Measurements from ENCODE around the gene METTL2A. TPM values are rescaled to one million over a fixed set of nuclear protein-coding genes. Genes with fewer than 3 reads are reported as not detected.
"Not testable (repeated sequence)": the region's sequence is repeated elsewhere in the genome, so short reads cannot be mapped to it uniquely, and the experiment has no call there.

Gene METTL2A
- total RNA-seq, 1 donor from 2014 or later: 21.3 TPM

DNA sequence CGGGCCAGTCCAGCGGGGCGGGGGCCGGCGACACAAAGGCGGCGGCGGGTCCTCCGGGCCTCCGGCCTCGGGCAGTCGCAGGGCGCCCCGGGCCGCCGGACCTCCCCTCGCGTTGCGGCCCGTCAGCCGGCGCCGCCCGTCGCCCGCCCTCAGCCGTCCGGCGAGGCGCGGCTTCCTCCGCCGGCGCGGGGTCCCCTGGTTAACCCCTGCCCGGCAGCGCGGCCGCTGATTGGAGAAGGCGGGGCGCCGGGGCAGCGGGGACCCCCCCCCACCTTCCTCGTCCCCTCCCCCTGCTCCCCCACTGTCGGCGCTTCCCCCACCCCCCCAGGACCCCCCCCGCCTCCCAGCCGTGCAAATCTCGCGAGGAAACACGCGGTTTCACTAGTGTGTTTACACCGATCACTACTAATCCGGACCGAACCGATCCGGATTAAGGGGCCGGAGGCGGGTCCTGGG, 54.8 kb downstream of the METTL2A start, which contains the start of gene TLK2:
TSS of gene TLK2 (plus strand) at position 402 of the 456 bp plus-strand sequence. CDS start 2,301 bp downstream, outside the sequence.
- TF ChIP-seq, protein P1, sequence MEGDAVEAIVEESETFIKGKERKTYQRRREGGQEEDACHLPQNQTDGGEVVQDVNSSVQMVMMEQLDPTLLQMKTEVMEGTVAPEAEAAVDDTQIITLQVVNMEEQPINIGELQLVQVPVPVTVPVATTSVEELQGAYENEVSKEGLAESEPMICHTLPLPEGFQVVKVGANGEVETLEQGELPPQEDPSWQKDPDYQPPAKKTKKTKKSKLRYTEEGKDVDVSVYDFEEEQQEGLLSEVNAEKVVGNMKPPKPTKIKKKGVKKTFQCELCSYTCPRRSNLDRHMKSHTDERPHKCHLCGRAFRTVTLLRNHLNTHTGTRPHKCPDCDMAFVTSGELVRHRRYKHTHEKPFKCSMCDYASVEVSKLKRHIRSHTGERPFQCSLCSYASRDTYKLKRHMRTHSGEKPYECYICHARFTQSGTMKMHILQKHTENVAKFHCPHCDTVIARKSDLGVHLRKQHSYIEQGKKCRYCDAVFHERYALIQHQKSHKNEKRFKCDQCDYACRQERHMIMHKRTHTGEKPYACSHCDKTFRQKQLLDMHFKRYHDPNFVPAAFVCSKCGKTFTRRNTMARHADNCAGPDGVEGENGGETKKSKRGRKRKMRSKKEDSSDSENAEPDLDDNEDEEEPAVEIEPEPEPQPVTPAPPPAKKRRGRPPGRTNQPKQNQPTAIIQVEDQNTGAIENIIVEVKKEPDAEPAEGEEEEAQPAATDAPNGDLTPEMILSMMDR (IDR thresholded peaks at IDR 0.05; ENCODE audit: insufficient read depth, low read length, severe bottlenecking): no peak
- DNase-seq (ENCODE audit: low read depth) (peak; percentile 25), FAIRE-seq (no peak)

DNA sequence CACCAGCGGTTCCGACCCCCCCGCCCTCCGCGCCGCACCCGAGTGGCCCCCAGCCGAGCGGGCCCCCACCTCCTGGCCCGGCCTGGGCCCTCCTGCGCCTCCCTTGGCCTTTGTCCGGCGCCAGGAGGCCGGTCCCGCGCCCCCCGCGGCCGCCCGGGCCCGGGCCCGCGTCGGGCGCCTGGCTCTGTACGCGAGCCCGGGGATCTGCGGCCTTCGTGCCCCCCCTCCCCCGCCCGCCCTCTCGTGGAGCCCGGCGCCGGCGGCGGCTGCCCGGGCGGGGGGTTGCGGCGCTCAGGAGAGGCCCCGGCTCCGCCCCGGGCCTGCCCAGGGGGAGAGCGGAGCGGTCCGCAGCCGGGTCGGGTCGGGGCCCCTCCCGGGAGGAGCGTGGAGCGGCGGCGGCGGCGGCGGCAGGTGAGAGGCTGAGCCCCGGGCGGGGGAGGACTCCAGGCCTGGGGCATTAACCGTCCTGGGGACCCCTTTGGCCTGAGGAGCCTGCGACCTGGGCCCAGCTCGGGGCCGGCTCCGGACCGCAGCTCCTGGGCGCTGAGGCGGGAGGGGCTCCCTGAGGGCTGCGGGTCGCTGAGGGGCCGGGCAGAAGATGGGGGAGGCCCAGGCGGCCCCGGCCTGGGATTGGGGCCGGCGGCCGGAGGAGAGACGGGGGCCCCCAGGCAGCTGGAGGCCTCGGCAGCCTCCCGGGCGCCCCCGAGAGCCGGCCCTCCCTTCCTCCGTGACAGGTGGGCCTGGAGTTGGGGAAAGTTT, 55.4 kb downstream of the METTL2A start:
- H3K36me3 ChIP-seq (ENCODE audit: control insufficient read depth, insufficient read depth, low read length); H3K27me3 ChIP-seq (ENCODE audit: control insufficient read depth, insufficient read depth, low read length); FAIRE-seq; DNase-seq (ENCODE audit: low read depth): not testable (repeated sequence)
- H3K4me3 ChIP-seq (ENCODE audit: low read depth, low read length): peak overlapping the region; percentile 58

More for the DNA sequence above, 54.8 kb downstream of the METTL2A start, which contains the start of gene TLK2:
- H3K4me3 ChIP-seq (ENCODE audit: low read depth, low read length): peak within 1 kb of the TSS; percentile 58
- no peaks in the 10 kb centered on the region for H3K36me3 ChIP-seq (ENCODE audit: control insufficient read depth, insufficient read depth, low read length)
- H3K27me3 ChIP-seq (ENCODE audit: control insufficient read depth, insufficient read depth, low read length): no peaks in the 10 kb centered on the region

DNA sequence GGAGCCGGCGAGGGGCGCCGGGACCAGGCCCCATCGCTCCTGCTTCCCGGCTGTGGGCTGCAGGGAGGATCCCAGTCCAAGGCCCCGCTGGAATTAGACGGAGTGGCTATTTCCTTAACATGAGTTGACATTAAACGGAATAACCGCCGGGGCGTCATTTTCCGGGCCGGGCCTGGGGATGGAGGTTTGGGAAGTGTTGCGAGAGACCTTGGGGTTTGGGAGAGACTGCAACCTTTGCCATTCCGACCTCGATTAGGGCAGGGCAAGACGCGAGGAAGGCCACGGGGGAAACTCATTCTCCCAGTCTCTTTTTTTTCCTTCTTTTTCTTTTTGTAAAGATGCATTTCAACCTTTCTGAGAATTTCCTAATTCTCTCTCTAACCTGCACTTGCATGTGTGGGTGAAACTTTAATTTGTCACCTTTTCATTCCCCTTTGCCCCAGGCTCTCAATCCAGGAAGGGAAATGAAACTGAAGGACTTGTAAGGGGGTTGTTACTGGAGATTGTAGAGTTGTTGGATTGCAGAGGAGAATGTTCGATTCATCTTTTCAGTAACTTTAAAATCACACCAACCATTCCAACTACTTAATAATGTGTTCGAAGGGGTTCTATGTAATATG, 56.1 kb downstream of the METTL2A start:
- not testable (repeated sequence) for FAIRE-seq; DNase-seq (ENCODE audit: low read depth); H3K36me3 ChIP-seq (ENCODE audit: control insufficient read depth, insufficient read depth, low read length); H3K27me3 ChIP-seq (ENCODE audit: control insufficient read depth, insufficient read depth, low read length)
- peak overlapping the region; percentile 58 for H3K4me3 ChIP-seq (ENCODE audit: low read depth, low read length)

DNA sequence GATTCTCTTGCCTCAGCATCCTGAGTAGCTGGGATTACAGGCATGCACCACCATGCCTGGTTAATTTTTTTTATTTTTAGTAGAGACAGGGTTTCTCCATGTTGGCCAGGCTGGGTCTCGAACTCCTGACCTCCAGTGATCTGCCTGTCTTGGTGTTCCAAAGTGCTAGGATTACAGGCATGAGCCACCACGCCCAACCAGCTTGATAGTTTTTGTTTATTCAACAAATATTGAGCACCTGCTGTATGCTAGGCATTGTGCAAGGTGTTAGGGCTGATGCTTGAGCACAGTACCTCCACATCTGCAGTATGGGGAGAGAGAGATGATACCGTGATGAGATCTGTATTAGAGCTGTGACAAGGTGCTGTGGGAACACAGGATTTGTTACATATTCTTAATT, 58.9 kb downstream of the METTL2A start:
- not testable (repeated sequence) for H3K27me3 ChIP-seq (ENCODE audit: control insufficient read depth, insufficient read depth, low read length); DNase-seq (ENCODE audit: low read depth); H3K4me3 ChIP-seq (ENCODE audit: low read depth, low read length); H3K36me3 ChIP-seq (ENCODE audit: control insufficient read depth, insufficient read depth, low read length); FAIRE-seq

DNA sequence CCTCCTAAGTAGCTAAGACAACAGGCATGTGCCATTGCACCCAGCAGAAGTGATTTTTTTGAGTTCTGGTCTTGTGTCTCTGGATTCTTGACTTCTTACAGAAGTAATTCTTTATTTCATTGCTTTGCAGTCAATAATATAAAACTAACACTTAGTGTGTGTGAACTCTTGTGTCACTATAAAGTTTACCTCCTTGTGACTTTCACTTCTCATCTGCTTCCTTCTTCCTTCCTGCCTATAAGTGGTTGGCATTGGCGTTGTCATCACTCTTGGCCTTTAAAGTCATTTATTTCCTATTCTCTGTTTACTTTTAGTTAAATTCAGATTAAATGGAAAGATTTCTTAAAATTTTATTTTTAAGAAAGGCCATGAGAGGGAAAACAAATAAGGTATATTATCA, 67.3 kb downstream of the METTL2A start:
- H3K4me3 ChIP-seq (ENCODE audit: low read depth, low read length); DNase-seq (ENCODE audit: low read depth); FAIRE-seq; H3K27me3 ChIP-seq (ENCODE audit: control insufficient read depth, insufficient read depth, low read length); H3K36me3 ChIP-seq (ENCODE audit: control insufficient read depth, insufficient read depth, low read length): not testable (repeated sequence)

DNA sequence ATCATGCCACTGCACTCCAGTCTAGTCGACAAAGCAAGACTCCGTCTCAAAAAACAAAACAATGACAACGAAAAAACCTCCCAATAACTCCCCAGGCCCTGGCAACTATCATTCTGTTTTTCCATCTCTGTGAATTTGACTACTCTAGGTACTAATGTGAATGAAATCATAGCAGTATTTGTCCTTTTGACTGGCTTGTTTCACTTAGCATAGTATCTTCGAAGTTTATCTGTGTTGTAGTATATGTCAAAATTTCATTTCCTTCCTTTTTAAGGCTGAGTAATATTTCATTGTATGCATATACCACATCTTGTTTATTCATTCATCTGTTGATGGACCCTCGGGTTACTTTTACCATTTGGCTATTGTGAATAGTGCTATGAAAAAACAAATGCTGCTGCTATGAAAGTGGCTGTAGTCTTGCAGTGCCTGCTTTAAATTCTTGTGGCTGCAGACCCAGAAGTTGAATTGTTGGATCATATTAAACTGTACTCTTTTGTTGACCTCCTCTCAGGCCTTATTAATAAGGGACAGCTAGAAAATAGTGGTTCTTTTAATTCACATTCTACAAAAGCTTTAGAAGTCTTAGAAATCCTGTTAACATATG, 69.5 kb downstream of the METTL2A start:
- not testable (repeated sequence) for DNase-seq (ENCODE audit: low read depth); FAIRE-seq; H3K4me3 ChIP-seq (ENCODE audit: low read depth, low read length); H3K36me3 ChIP-seq (ENCODE audit: control insufficient read depth, insufficient read depth, low read length); H3K27me3 ChIP-seq (ENCODE audit: control insufficient read depth, insufficient read depth, low read length)

DNA sequence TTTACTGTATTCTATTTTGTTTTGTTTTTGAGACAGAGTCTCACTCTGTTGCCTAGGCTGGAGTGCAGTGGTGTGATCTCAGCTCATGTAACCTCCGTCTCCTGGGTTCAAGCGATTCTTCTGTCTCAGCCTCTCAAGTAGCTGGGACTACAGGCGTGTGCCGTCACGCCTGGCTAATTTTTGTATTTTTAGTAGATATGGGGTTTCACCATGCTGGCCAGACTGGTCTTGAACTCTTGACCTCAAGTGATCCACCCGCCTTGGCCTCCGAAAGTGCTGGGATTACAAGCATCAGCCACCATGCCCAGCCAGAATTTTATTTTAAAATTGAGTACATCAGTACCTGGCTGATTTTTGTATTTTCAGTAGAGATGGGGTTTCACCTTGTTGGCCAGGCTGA, 70.4 kb downstream of the METTL2A start:
- DNase-seq (ENCODE audit: low read depth); H3K27me3 ChIP-seq (ENCODE audit: control insufficient read depth, insufficient read depth, low read length); FAIRE-seq; H3K36me3 ChIP-seq (ENCODE audit: control insufficient read depth, insufficient read depth, low read length); H3K4me3 ChIP-seq (ENCODE audit: low read depth, low read length): not testable (repeated sequence)

DNA sequence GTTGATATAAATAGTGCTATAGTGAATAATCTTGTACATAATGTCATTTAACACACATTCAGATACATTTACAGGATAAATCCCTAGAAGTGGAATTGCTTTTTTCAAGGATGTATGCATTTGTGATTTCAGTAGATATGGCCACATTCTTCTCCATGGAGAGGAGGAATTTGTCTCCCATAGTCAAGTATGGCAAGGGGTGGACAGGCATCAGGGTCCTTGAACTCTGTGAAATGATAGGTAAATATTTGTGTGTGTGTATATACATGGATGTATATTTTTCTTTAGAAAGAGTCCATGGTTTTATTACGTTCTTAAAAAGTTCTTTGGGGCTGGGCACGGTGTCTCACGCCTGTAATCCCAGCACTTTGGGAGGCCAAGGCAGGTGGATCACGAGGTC, 72.6 kb downstream of the METTL2A start:
- not testable (repeated sequence) for DNase-seq (ENCODE audit: low read depth); H3K4me3 ChIP-seq (ENCODE audit: low read depth, low read length); H3K27me3 ChIP-seq (ENCODE audit: control insufficient read depth, insufficient read depth, low read length); FAIRE-seq; H3K36me3 ChIP-seq (ENCODE audit: control insufficient read depth, insufficient read depth, low read length)

DNA sequence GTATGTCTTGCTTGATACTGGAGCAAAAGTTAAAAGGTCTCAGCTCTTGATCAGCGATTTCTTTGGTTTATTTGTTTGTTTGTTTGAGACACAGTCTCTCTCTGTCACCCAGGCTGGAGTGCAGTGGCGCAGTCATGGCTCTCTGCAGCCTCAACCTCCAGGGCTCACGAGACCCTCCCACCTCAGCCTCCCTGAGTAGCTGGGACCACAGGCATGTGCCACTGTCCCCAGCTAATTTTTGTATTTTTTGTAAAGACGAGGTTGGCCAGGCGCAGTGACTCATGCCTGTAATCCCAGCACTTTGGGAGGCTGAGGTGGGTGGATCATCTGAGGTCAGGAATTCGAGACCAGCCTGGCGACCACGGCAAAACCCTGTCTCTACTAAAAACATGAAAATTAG, 75.1 kb downstream of the METTL2A start:
- not testable (repeated sequence) for FAIRE-seq; DNase-seq (ENCODE audit: low read depth); H3K36me3 ChIP-seq (ENCODE audit: control insufficient read depth, insufficient read depth, low read length); H3K4me3 ChIP-seq (ENCODE audit: low read depth, low read length); H3K27me3 ChIP-seq (ENCODE audit: control insufficient read depth, insufficient read depth, low read length)

Other genes with a start within 250 kb of the METTL2A start
- not detected in 2 replicates for gene EFCAB3, start 43.3 kb upstream of the METTL2A start, total RNA-seq
- 37.4 and 40.6 TPM in 2 replicates for gene TLK2, start 54.9 kb downstream of the METTL2A start, total RNA-seq
- gene MRC2, start 203.8 kb downstream of the METTL2A start, total RNA-seq: 9.2 and 19.6 TPM in 2 replicates